NOMO-1 (cell line): Measurements from ENCODE around the gene PPL.
A peak's percentile ranks its signal among the peaks of the same experiment; 100 is the strongest.
"Not testable (repeated sequence)": the region's sequence is repeated elsewhere in the genome, so short reads cannot be mapped to it uniquely, and the experiment has no call there.

Experiments
- DNase-seq, 2 experiments: peaks; one replicate each; lab custom pipeline; 2025; ENCODE audit not compliant: unreplicated experiment in 2 of 2; lab: John Stamatoyannopoulos, UW

Gene PPL

GRCh38 chr16:4958510-4959438, 21.8 kb upstream of the PPL start:
- DNase-seq, result no peak

- peak; percentile 82 to 92 for DNase-seq
Measured at GRCh38 chr16:4957720-4958509, 21.0 kb upstream of the PPL start, which contains the start of gene SEC14L5. TSS of gene SEC14L5 (plus strand) at chr16:4958330. CDS start at chr16:4959324, 994 bp downstream.

- no peak for DNase-seq
Measured at GRCh38 chr16:4957420-4957719, 20.4 kb upstream of the PPL start.

- no peak for DNase-seq
Measured at GRCh38 chr16:4954714-4955113, 17.8 kb upstream of the PPL start.

- not testable (repeated sequence) for DNase-seq
Measured at GRCh38 chr16:4951583-4951982, 14.6 kb upstream of the PPL start.

- DNase-seq, result no peak
Measured at GRCh38 chr16:4949986-4950385, 13.0 kb upstream of the PPL start.

- DNase-seq, result no peak
Measured at GRCh38 chr16:4948903-4949766, 12.2 kb upstream of the PPL start.

- peak; percentile 93 for DNase-seq
Measured at GRCh38 chr16:4947722-4948503, 11.0 kb upstream of the PPL start.

GRCh38 chr16:4946917-4947316, 10.0 kb upstream of the PPL start:
- no peak for DNase-seq

GRCh38 chr16:4945560-4946502, 8.9 kb upstream of the PPL start:
- peak; percentile 3 to 8 for DNase-seq

- peak; percentile 30 to 58 for DNase-seq
Measured at GRCh38 chr16:4944333-4945281, 7.7 kb upstream of the PPL start.

- no peak for DNase-seq
Measured at GRCh38 chr16:4942481-4942880, 5.5 kb upstream of the PPL start.

GRCh38 chr16:4940719-4941118, 3.8 kb upstream of the PPL start:
- DNase-seq, result no peak

GRCh38 chr16:4938683-4939030, 1.7 kb upstream of the PPL start:
- DNase-seq, result no peak

- DNase-seq, result peak; percentile 5 to 18
Measured at GRCh38 chr16:4937782-4938682, 1.1 kb upstream of the PPL start.

GRCh38 chr16:4936181-4936990, 562 bp downstream of the PPL start:
- no peak for DNase-seq
